ENCODE measurements around the gene CRYBB3.

The CRYBB3 gene

DNA sequence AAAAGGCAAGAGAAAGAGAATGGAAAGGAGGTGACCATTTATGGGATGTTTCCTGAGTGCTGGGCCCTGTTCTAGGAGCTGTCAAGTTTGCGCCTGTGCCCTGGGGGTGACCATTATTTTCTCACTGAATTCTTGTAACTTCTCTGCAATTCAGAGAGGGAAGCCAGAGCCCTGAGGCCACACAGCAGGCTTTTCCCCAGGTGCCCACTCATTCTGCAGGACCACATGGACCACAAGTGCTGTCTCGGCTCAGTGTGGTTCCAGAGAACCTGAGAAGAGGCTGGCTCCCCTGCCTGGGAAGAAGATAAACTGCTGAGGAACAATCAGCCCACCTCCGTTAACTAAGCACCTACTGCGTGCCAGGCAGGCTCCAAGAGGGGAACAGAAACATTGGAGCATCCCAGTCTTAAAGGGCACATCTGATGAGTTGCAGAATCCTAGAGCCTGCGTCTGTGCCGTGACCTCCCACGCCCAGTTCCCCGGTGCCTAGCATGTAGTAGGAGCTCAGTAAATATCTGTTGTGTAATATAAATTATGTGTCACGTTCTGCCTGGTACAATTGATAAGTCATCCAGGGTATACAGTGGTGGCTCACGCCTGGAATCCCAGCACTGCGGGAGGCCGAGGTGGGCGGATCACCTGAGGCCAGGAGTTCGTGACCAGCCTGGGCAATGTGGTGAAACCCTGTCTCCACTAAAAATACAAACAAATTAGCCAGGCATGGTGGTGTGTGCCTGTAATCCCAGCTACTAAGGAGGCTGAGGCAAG is 31.6 kb upstream of the CRYBB3 start:
- no peak for TF ChIP-seq CTCF (IDR thresholded peaks at IDR 0.05; ENCODE audit: low read depth, low read length)
- DNase-seq (ENCODE audit: extremely low read depth, low read depth): no peak

DNA sequence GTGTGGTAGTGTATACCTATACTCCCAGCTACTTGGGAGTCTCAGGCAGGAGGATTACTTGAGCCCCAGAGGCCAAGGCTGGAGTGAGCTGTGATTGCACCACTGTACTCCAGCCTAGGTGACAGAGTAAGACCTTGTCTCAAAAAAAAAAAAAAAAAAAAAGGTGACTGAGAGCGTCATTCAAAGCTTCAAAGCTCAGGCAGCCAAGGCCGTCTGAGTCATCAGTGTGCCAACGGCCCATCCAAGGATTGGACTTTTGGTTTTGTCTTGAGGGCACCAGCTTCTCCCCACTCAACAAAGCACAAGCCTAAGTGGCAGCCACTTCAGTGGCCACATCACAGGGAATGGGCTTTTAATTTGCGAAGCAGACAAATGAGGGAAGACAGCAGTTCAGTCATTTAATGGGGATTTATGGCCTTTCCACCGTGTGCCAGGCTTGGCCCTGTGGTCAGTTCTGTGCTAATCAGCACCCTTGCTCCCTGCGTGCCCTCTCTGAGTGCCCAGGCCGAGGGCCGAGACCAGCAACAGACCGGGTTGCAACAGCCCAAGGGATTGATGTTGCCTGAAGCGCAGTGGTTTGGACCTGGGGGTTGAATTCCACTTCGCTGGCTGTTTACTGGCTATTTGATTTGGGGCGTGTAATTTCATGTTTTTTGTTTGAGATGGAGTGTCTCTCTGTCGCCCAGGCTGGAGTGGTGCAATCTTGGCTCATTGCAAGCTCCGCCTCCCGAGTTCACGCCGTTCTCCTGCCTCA is 30.2 kb upstream of the CRYBB3 start:
- TF ChIP-seq CTCF (IDR thresholded peaks at IDR 0.05; ENCODE audit: low read depth, low read length): no peak
- DNase-seq (ENCODE audit: extremely low read depth, low read depth): no peak

- TF ChIP-seq CTCF (IDR thresholded peaks at IDR 0.05; ENCODE audit: low read depth, low read length): no peak
These were observed 29.2 kb upstream of the CRYBB3 start for GRCh38 chr22:25170426-25170980.

DNA sequence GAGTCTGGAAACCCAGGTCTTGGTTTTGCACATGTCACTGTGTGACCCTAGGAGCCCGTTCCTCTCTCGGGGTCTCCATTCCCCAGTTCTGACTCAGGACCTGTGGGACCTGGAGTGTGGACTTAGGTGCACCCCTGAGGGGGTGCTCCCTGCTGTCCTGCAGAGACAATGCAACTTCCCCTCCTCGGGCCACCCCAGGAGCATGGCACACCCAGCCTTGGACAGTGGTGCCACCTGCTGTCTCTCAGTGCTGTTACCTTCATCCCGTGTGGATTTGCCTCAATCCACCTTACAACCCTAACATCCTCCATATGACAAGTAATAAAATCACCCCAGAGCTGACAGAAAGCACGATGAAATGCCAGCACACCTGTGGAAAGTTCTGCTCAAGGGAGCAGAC is 27.5 kb upstream of the CRYBB3 start:
- DNase-seq (ENCODE audit: extremely low read depth, low read depth): no peak
- no peak for TF ChIP-seq CTCF (IDR thresholded peaks at IDR 0.05; ENCODE audit: low read depth, low read length)

More at GRCh38 chr22:25170426-25170980, 29.2 kb upstream of the CRYBB3 start:
- no peak for DNase-seq (ENCODE audit: extremely low read depth, low read depth)

GRCh38 chr22:25174156-25174887 is 25.3 kb upstream of the CRYBB3 start:
- no peak for TF ChIP-seq CTCF (IDR thresholded peaks at IDR 0.05; ENCODE audit: low read depth, low read length)
- DNase-seq (ENCODE audit: extremely low read depth, low read depth): no peak

DNA sequence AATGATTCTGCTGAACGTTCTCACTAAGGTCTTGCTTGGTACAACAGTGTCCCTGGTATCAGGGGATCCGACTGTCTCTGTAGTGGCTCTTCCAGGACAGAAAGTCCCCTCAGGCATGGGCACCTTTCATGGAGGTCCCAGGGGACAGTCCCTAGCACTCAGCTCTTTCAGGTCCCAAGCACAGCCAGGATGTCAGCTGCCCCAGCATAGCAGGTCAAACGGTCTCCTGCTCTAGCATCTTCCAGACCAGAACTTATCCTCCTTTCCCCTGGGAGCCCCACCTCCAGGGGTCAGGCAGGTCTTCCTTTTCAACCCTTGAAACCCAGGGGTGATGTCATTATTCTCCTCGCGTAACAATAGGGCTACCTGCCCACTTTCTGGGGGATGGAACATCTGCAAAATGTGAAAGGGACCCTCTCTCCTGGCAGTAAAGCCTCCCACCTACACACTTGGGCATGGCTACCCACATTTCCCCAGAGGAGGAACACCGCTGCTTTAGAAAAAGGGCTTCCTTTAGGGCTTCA is 24.7 kb upstream of the CRYBB3 start:
- TF ChIP-seq CTCF (IDR thresholded peaks at IDR 0.05; ENCODE audit: low read depth, low read length): no peak
- no peak for DNase-seq (ENCODE audit: extremely low read depth, low read depth)
